Mesenchymal stem cell (in vitro differentiated cells and primary cell): Measurements from ENCODE around the gene AIF1.

Experiments used
- DNase-seq: peaks from one replicate; pipeline ENCODE4 v3.0.0-alpha.2; 2013
- H2AFZ ChIP-seq: one replicate; pipeline ENCODE4 v1.6.1; 2013; ENCODE audit warnings: low read depth, mild to moderate bottlenecking, control low read depth, inconsistent platforms, low read length, moderate library complexity
- H2AK5ac ChIP-seq: 2 replicates; pipeline ENCODE4 v1.6.1; 2013; ENCODE audit warnings: low read length, moderate library complexity, mild to moderate bottlenecking, inconsistent platforms; ENCODE audit not compliant: severe bottlenecking
- H2BK120ac ChIP-seq: one replicate; pipeline ENCODE4 v1.6.1; 2013; ENCODE audit warnings: low read depth, mild to moderate bottlenecking, inconsistent platforms, low read length, moderate library complexity
- H2BK12ac ChIP-seq, 2 experiments: one replicate each; pipeline ENCODE4 v1.6.1; 2013; ENCODE audit warnings: inconsistent platforms in 2 of 2, low read length in 2 of 2, mild to moderate bottlenecking in 2 of 2, moderate library complexity in 2 of 2, control low read depth in 1 of 2
- H2BK15ac ChIP-seq: one replicate; pipeline ENCODE4 v1.6.1; 2013; ENCODE audit warnings: mild to moderate bottlenecking, low read depth, inconsistent platforms; ENCODE audit not compliant: poor library complexity, severe bottlenecking
- H2BK5ac ChIP-seq: 2 replicates; pipeline ENCODE4 v1.6.1; 2013; ENCODE audit warnings: low read depth, mild to moderate bottlenecking, low read length, control low read depth, inconsistent platforms; ENCODE audit not compliant: poor library complexity, severe bottlenecking
- H3K14ac ChIP-seq, 2 experiments: one replicate each; pipeline ENCODE4 v1.6.1; 2013; ENCODE audit warnings: inconsistent platforms in 2 of 2, low read length in 2 of 2, control low read depth in 1 of 2, mild to moderate bottlenecking in 1 of 2, moderate library complexity in 1 of 2
- H3K18ac ChIP-seq, 2 experiments: one replicate each; pipeline ENCODE4 v1.6.1; 2013; ENCODE audit warnings: inconsistent platforms in 2 of 2, low read length in 2 of 2, control low read depth in 1 of 2, low read depth in 1 of 2, mild to moderate bottlenecking in 1 of 2
- H3K23ac ChIP-seq, 2 experiments: one replicate each; pipeline ENCODE4 v1.6.1; 2013; ENCODE audit warnings: inconsistent platforms in 2 of 2, low read length in 2 of 2, mild to moderate bottlenecking in 2 of 2, moderate library complexity in 2 of 2, control low read depth in 1 of 2
- H3K27ac ChIP-seq: 2 replicates; pipeline ENCODE4 v1.5.1; 2013; ENCODE audit warnings: mild to moderate bottlenecking, moderate library complexity, low read length, control low read depth, inconsistent platforms; ENCODE audit not compliant: poor library complexity, severe bottlenecking
- H3K27me3 ChIP-seq, 2 experiments: 2 replicates each; pipeline versions ENCODE4 v1.6.1 to v1.7.0; 2013; ENCODE audit warnings: low read length in 2 of 2, mild to moderate bottlenecking in 2 of 2, moderate library complexity in 2 of 2, control low read depth in 1 of 2, inconsistent platforms in 1 of 2; ENCODE audit not compliant: control insufficient read depth in 1 of 2, insufficient read depth in 1 of 2
- H3K36me3 ChIP-seq, 2 experiments: 2 replicates each; pipeline versions ENCODE4 v1.6.1 to v1.7.0; 2013; ENCODE audit warnings: low read length in 2 of 2, control low read depth in 1 of 2, inconsistent platforms in 1 of 2, low read depth in 1 of 2, mild to moderate bottlenecking in 1 of 2; ENCODE audit not compliant: insufficient read depth in 2 of 2, control insufficient read depth in 1 of 2
- H3K4ac ChIP-seq, 2 experiments: one replicate each; pipeline ENCODE4 v1.6.1; 2013; ENCODE audit warnings: inconsistent platforms in 2 of 2, low read length in 2 of 2, mild to moderate bottlenecking in 2 of 2, moderate library complexity in 2 of 2, control low read depth in 1 of 2, low read depth in 1 of 2
- H3K4me1 ChIP-seq: 2 replicates; pipeline ENCODE4 v1.6.1; 2013; ENCODE audit warnings: low read depth, low read length, control low read depth; ENCODE audit not compliant: control insufficient read depth, insufficient read depth
- H3K4me2 ChIP-seq: 2 replicates; pipeline ENCODE4 v1.6.1; 2013; ENCODE audit warnings: low read length, mild to moderate bottlenecking, inconsistent platforms; ENCODE audit not compliant: poor library complexity, severe bottlenecking
- H3K4me3 ChIP-seq, 2 experiments: 2 replicates each; pipeline versions ENCODE4 v1.5.1 to v1.7.0; 2013; ENCODE audit warnings: low read length in 2 of 2, mild to moderate bottlenecking in 2 of 2, control low read depth in 1 of 2, low read depth in 1 of 2; ENCODE audit not compliant: insufficient read depth in 1 of 2
- H3K79me1 ChIP-seq: replicated peaks from 2 replicates; pipeline ENCODE4 v1.6.1; 2013; ENCODE audit warnings: mild to moderate bottlenecking, control low read depth, low read length, inconsistent platforms; ENCODE audit not compliant: poor library complexity, severe bottlenecking
- H3K9ac ChIP-seq: 2 replicates; pipeline ENCODE4 v1.7.0; 2013; ENCODE audit warnings: mild to moderate bottlenecking, low read length, moderate library complexity
- H3K9me3 ChIP-seq: 2 replicates; pipeline ENCODE4 v1.7.0; 2013; ENCODE audit warnings: mild to moderate bottlenecking, low read length; ENCODE audit not compliant: control insufficient read depth
- H4K8ac ChIP-seq: one replicate; pipeline ENCODE4 v1.6.1; 2013; ENCODE audit warnings: inconsistent platforms, mild to moderate bottlenecking, low read length, moderate library complexity
- H4K91ac ChIP-seq: one replicate; pipeline ENCODE4 v1.6.1; 2013; ENCODE audit warnings: mild to moderate bottlenecking, low read length, inconsistent platforms
- WGBS: methylation state at CpG from one replicate; pipeline ENCODE4 v1.1.7; 2013; ENCODE audit warnings: mixed read lengths; 5-methylcytosine and 5-hydroxymethylcytosine counted together

Gene AIF1

GRCh38 chr6:31660381-31661261 lies 45.6 kb downstream of the AIF1 start, which contains the start of gene C6orf47:
C6orf47 (minus strand) TSS chr6:31660778; CDS start chr6:31659947, 831 bp downstream.
- DNase-seq, result peak; percentile 86
- peak within 1 kb of the TSS; percentile 90 for H3K4me2 ChIP-seq
- H2AK5ac ChIP-seq, result peak within 1 kb of the TSS; percentile 44
- H3K4ac ChIP-seq, result peak within 1 kb of the TSS; percentile 61 to 94
- H2BK5ac ChIP-seq, result peak within 1 kb of the TSS; percentile 24
- 2% methylated on average over 52 of the region's 52 CpGs for WGBS
- peak within 1 kb of the TSS; percentile 78 to 98 for H3K4me3 ChIP-seq
- peak within 1 kb of the TSS; percentile 78 for H4K91ac ChIP-seq
- H3K27me3 ChIP-seq, result no peaks in the 10 kb centered on the region
- peaks cover 33 to 47% of the 10 kb centered on the region in 2 experiments for H3K36me3 ChIP-seq
- H3K27ac ChIP-seq, result peak within 1 kb of the TSS; percentile 86
- H4K8ac ChIP-seq, result peak within 1 kb of the TSS; percentile 89
- peaks cover 23% of the 10 kb centered on the region for H3K79me1 ChIP-seq
- peak within 1 kb of the TSS in 1 of 2 experiments; percentile 55 for H2BK12ac ChIP-seq
- H3K9me3 ChIP-seq, result no peaks in the 10 kb centered on the region
- peak within 1 kb of the TSS; percentile 9 for H2BK120ac ChIP-seq
- peaks cover 38% of the 10 kb centered on the region for H3K4me1 ChIP-seq
- H3K14ac ChIP-seq, result peak within 1 kb of the TSS in 1 of 2 experiments; percentile 93
- H2AFZ ChIP-seq, result peak within 1 kb of the TSS; percentile 72
- H3K9ac ChIP-seq, result peak within 1 kb of the TSS; percentile 97
- peak within 1 kb of the TSS in 1 of 2 experiments; percentile 90 for H3K23ac ChIP-seq
- H2BK15ac ChIP-seq, result no peak within 1 kb of the TSS
- H3K18ac ChIP-seq, result peak within 1 kb of the TSS; percentile 82 to 97

- Histone ChIP-seq H3K4me1 (peaks cover 33% of the 10 kb centered on the region), H3K23ac (no peak overlapping the region), H3K14ac (no peak overlapping the region), H2BK15ac (no peak overlapping the region), H3K18ac (no peak overlapping the region), H3K9me3 (no peaks in the 10 kb centered on the region), H2BK5ac (no peak overlapping the region), H3K79me1 (peaks cover 17% of the 10 kb centered on the region), H3K4ac (no peak overlapping the region), H3K4me3 (peak overlapping the region in 1 of 2 experiments; percentile 98), H2AFZ (no peak overlapping the region), H4K8ac (no peak overlapping the region), H3K27me3 (no peaks in the 10 kb centered on the region), H4K91ac (no peak overlapping the region), H2BK12ac (peak overlapping the region in 1 of 2 experiments; percentile 25), H3K9ac (peak overlapping the region; percentile 97), H3K4me2 (peak overlapping the region; percentile 90), H3K36me3 (peaks cover 30 to 38% of the 10 kb centered on the region in 2 experiments), H2BK120ac (no peak overlapping the region), H3K27ac (no peak overlapping the region), H2AK5ac (no peak overlapping the region)
- 94% methylated on average over 11 of the region's 12 CpGs for WGBS
- no peak for DNase-seq
Observed at GRCh38 chr6:31661262-31662123, 46.5 kb downstream of the AIF1 start.

GRCh38 chr6:31662124-31662723 lies 47.2 kb downstream of the AIF1 start:
- no peak overlapping the region for H3K9ac ChIP-seq
- H4K91ac ChIP-seq, result no peak overlapping the region
- peaks cover 17% of the 10 kb centered on the region for H3K79me1 ChIP-seq
- peak overlapping the region; percentile 0 to 30 for H2BK12ac ChIP-seq
- no peak for DNase-seq
- H3K4me3 ChIP-seq, result no peak overlapping the region
- H2BK15ac ChIP-seq, result no peak overlapping the region
- H3K27ac ChIP-seq, result no peak overlapping the region
- H4K8ac ChIP-seq, result no peak overlapping the region
- no peak overlapping the region for H2BK5ac ChIP-seq
- H2AK5ac ChIP-seq, result peak overlapping the region; percentile 9
- no peak overlapping the region for H3K4me2 ChIP-seq
- peaks cover 32 to 39% of the 10 kb centered on the region in 2 experiments for H3K36me3 ChIP-seq
- H3K4me1 ChIP-seq, result peaks cover 37% of the 10 kb centered on the region
- H2BK120ac ChIP-seq, result peak overlapping the region; percentile 19
- no peak overlapping the region for H2AFZ ChIP-seq
- WGBS, result 93% methylated on average over 12 of the region's 12 CpGs
- no peak overlapping the region for H3K4ac ChIP-seq
- no peak overlapping the region for H3K14ac ChIP-seq
- H3K27me3 ChIP-seq, result no peaks in the 10 kb centered on the region
- H3K23ac ChIP-seq, result no peak overlapping the region
- H3K9me3 ChIP-seq, result no peaks in the 10 kb centered on the region
- no peak overlapping the region for H3K18ac ChIP-seq
